Gastrocnemius medialis (tissue), 4 donors: ENCODE data around the gene CEP78. TPM values are rescaled to one million over a fixed set of nuclear protein-coding genes. Genes with fewer than 3 reads are reported as not detected.

Source experiments
- ATAC-seq, 2 donors: fragments of 150-250 bp; one replicate each; pipeline ENCODE4 v1.9.1; 2016
- DNase-seq, 2 donors: peaks; one replicate each; pipeline ENCODE4 v3.0.0-alpha.2; 2019
- H3K27ac ChIP-seq, 4 donors: fragments of 200-600 bp; sonication (generic); 1 replicate in 1 of 4; 2 replicates in 3 of 4; pipeline ENCODE4 v1.5.1; 2016 to 2018; ENCODE audit warnings: mild to moderate bottlenecking in 2 of 4, moderate library complexity in 1 of 4
- H3K27me3 ChIP-seq, 3 donors: fragments of 200-600 bp; sonication (generic) in 2 of 3; 1 replicate in 1 of 3; 2 replicates in 2 of 3; pipeline versions ENCODE4 v1.5.1 to v1.6.0; 2016 to 2019; ENCODE audit warnings: mild to moderate bottlenecking in 1 of 3, moderate library complexity in 1 of 3
- H3K36me3 ChIP-seq, 2 donors: fragments of 200-600 bp; sonication (generic) in 1 of 2; one replicate each; pipeline ENCODE4 v1.5.1; 2017 to 2018
- H3K4me1 ChIP-seq, 2 donors: fragments of 200-600 bp; sonication (generic) in 1 of 2; one replicate each; pipeline ENCODE4 v1.5.1; 2016 to 2017; ENCODE audit warnings: mild to moderate bottlenecking in 2 of 2
- H3K4me3 ChIP-seq, 4 donors: fragments of 200-600 bp; sonication (generic) in 3 of 4; 1 replicate in 1 of 4; 2 replicates in 3 of 4; pipeline ENCODE4 v1.5.1; 2016 to 2019; ENCODE audit warnings: mild to moderate bottlenecking in 2 of 4
- H3K9me3 ChIP-seq, 3 donors: fragments of 200-600 bp; sonication (generic) in 2 of 3; 1 replicate in 1 of 3; 2 replicates in 2 of 3; pipeline ENCODE4 v1.5.1; 2016 to 2019
- CTCF ChIP-seq, 5 experiments: fragments of 450-650 bp in 3 of 5; fragments of 200-600 bp in 2 of 5; sonication (generic) in 2 of 5; IDR thresholded peaks in 4 of 5; conservative IDR thresholded peaks in 1 of 5; 1 replicate in 4 of 5; 2 replicates in 1 of 5; pipeline ENCODE4 v1.5.1; 2016 to 2019; ENCODE audit warnings: antibody characterized with exemption in 5 of 5, mild to moderate bottlenecking in 3 of 5, moderate library complexity in 3 of 5
- POLR2A ChIP-seq, 2 donors: fragments of 450-650 bp; IDR thresholded peaks; one replicate each; pipeline ENCODE4 v1.6.1; 2017; ENCODE audit warnings: antibody characterized with exemption in 2 of 2, mild to moderate bottlenecking in 2 of 2, moderate library complexity in 2 of 2
- in situ Hi-C, 4 donors: fragments of 200-750 bp; cut with MboI; loops; one replicate each; pipeline versions ENCODE4 v1.15.0 to v1.8.0; 2017; ENCODE audit warnings: low sequenced_read_pairs in 4 of 4
- intact Hi-C: fragments of 100-400 bp; cut with DNase I; formaldehyde crosslinking; loops from one replicate; pipeline ENCODE4 v1.15.1; 2023; ENCODE audit warnings: low total_unique reads
- total RNA-seq, 4 donors: library from RNA; depleted of rRNA; stranded (reverse); fragments of >200 nt; gene quantifications; one replicate each; pipeline versions ENCODE4 v1.1.0 to v1.2.3, GENCODE V29; 2016

Gene CEP78
- total RNA-seq, 4 donors from 2014 or later: 2.1 to 2.8 (median 2.5) TPM

- Histone ChIP-seq H3K4me1 (no peaks in the 10 kb centered on the region), H3K36me3 (no peaks in the 10 kb centered on the region), H3K27me3 (no peaks in the 10 kb centered on the region), H3K9me3 (no peaks in the 10 kb centered on the region), H3K4me3 (no peak overlapping the region), H3K27ac (no peak overlapping the region)
- in situ Hi-C loops: no loop called here
- no peak for ATAC-seq
- no peak for DNase-seq
- TF ChIP-seq POLR2A (IDR thresholded peaks at IDR 0.05) (no peak), CTCF (IDR thresholded peaks at IDR 0.05 in 4 of 5, conservative IDR thresholded peaks at IDR 0.05 in 1 of 5) (no peak)
- intact Hi-C loops: no loop called here
Measured at GRCh38 chr9:78207901-78208300, 28.0 kb upstream of the CEP78 start.

GRCh38 chr9:78209127-78209526 lies 26.7 kb upstream of the CEP78 start:
- Histone ChIP-seq H3K27ac (no peak overlapping the region), H3K27me3 (no peaks in the 10 kb centered on the region), H3K36me3 (no peaks in the 10 kb centered on the region), H3K4me3 (no peak overlapping the region), H3K9me3 (no peaks in the 10 kb centered on the region), H3K4me1 (no peaks in the 10 kb centered on the region)
- intact Hi-C loops: no loop called here
- no peak for TF ChIP-seq POLR2A (IDR thresholded peaks at IDR 0.05)
- no peak for TF ChIP-seq CTCF (IDR thresholded peaks at IDR 0.05 in 4 of 5, conservative IDR thresholded peaks at IDR 0.05 in 1 of 5)
- DNase-seq (no peak), ATAC-seq (no peak)
- in situ Hi-C loops: no loop called here

- DNase-seq (no peak), ATAC-seq (no peak)
- Histone ChIP-seq H3K27ac (no peak overlapping the region), H3K4me1 (no peaks in the 10 kb centered on the region), H3K9me3 (no peaks in the 10 kb centered on the region), H3K36me3 (no peaks in the 10 kb centered on the region), H3K4me3 (no peak overlapping the region), H3K27me3 (no peaks in the 10 kb centered on the region)
- TF ChIP-seq CTCF (IDR thresholded peaks at IDR 0.05 in 4 of 5, conservative IDR thresholded peaks at IDR 0.05 in 1 of 5): no peak
- TF ChIP-seq POLR2A (IDR thresholded peaks at IDR 0.05): no peak
- intact Hi-C loops: no loop called here
- in situ Hi-C loops: no loop called here
Measured at GRCh38 chr9:78210841-78211301, 25.0 kb upstream of the CEP78 start.

GRCh38 chr9:78212868-78213267 lies 23.0 kb upstream of the CEP78 start:
- in situ Hi-C loops (no loop called here), intact Hi-C loops (no loop called here)
- Histone ChIP-seq H3K27ac (no peak overlapping the region), H3K36me3 (no peaks in the 10 kb centered on the region), H3K9me3 (no peaks in the 10 kb centered on the region), H3K4me1 (no peaks in the 10 kb centered on the region), H3K27me3 (no peaks in the 10 kb centered on the region), H3K4me3 (no peak overlapping the region)
- no peak for TF ChIP-seq POLR2A (IDR thresholded peaks at IDR 0.05)
- TF ChIP-seq CTCF (IDR thresholded peaks at IDR 0.05 in 4 of 5, conservative IDR thresholded peaks at IDR 0.05 in 1 of 5): no peak
- ATAC-seq (no peak), DNase-seq (no peak)

GRCh38 chr9:78213712-78214111 lies 22.2 kb upstream of the CEP78 start:
- ATAC-seq: no peak
- no peaks in the 10 kb centered on the region for H3K4me1 ChIP-seq
- in situ Hi-C loops (no loop called here), intact Hi-C loops (no loop called here)
- no peak overlapping the region for H3K4me3 ChIP-seq
- H3K27me3 ChIP-seq: no peaks in the 10 kb centered on the region
- H3K27ac ChIP-seq: no peak overlapping the region
- no peak for DNase-seq
- no peaks in the 10 kb centered on the region for H3K9me3 ChIP-seq
- no peaks in the 10 kb centered on the region for H3K36me3 ChIP-seq
- no peak for TF ChIP-seq POLR2A (IDR thresholded peaks at IDR 0.05)
- no peak for TF ChIP-seq CTCF (IDR thresholded peaks at IDR 0.05 in 4 of 5, conservative IDR thresholded peaks at IDR 0.05 in 1 of 5)
